ENCODE results near the gene TMEM181. TPM values are rescaled to one million over a fixed set of nuclear protein-coding genes. Genes with fewer than 3 reads are reported as not detected.

Gene TMEM181
- total and polyA plus RNA-seq, 2 donors (not counting 1 experiment from before 2014, with no cell fraction given), result 35.6 to 36.0 TPM

DNA sequence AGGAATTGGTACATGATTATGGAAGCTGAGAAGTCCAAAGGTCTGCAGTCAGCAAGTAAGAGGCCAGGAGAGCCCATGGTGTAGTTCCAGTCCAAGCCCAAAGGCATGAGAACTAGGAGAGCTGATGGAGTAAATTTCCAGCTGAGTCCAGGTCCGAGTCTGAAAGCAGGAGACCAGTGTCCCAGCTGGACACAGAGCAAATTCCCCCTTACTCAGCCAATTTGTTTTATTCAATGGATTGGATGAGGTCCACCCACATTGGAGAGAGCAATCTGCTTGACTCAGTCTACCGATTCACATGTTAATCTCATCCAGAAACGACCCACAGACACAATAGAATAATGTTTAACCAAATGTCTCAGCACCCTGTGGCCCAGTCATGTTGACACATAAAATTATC is 14.9 kb downstream of the TMEM181 start:
- Histone ChIP-seq H3K9ac (ENCODE audit: insufficient read depth, low read length) (no peak overlapping the region), H3K4me1 (ENCODE audit: control insufficient read depth, extremely low read depth, insufficient read depth, low read length) (no peaks in the 10 kb centered on the region), H4K20me1 (ENCODE audit: control insufficient read depth, extremely low read depth, insufficient read depth, low read length) (no peaks in the 10 kb centered on the region), H3K9me3 (ENCODE audit: control insufficient read depth, insufficient read depth, low read depth, low read length) (no peaks in the 10 kb centered on the region), H2AFZ (ENCODE audit: low read length) (no peak overlapping the region), H3K36me3 (ENCODE audit: control insufficient read depth, insufficient read depth, low read length) (peaks cover 3% of the 10 kb centered on the region), H3K27me3 (ENCODE audit: control insufficient read depth, insufficient read depth, low read length) (no peaks in the 10 kb centered on the region), H3K27ac (ENCODE audit: insufficient read depth, low read length) (no peak overlapping the region), H3K4me2 (ENCODE audit: extremely low read depth, insufficient read depth, low read length) (no peak overlapping the region), H3K79me2 (ENCODE audit: control insufficient read depth, insufficient read depth, low read length) (peaks cover 20% of the 10 kb centered on the region), H3K4me3 (replicated peaks in 1 of 4; ENCODE audit: control extremely low read depth in 1 of 4, insufficient read depth in 1 of 4, low read depth in 3 of 4, low read length in 4 of 4) (no peak overlapping the region)
- TF ChIP-seq EZH2 (IDR thresholded peaks at IDR 0.05; ENCODE audit: low read length, missing control alignments), result no peak
- TF ChIP-seq, protein P1, sequence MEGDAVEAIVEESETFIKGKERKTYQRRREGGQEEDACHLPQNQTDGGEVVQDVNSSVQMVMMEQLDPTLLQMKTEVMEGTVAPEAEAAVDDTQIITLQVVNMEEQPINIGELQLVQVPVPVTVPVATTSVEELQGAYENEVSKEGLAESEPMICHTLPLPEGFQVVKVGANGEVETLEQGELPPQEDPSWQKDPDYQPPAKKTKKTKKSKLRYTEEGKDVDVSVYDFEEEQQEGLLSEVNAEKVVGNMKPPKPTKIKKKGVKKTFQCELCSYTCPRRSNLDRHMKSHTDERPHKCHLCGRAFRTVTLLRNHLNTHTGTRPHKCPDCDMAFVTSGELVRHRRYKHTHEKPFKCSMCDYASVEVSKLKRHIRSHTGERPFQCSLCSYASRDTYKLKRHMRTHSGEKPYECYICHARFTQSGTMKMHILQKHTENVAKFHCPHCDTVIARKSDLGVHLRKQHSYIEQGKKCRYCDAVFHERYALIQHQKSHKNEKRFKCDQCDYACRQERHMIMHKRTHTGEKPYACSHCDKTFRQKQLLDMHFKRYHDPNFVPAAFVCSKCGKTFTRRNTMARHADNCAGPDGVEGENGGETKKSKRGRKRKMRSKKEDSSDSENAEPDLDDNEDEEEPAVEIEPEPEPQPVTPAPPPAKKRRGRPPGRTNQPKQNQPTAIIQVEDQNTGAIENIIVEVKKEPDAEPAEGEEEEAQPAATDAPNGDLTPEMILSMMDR (conservative IDR thresholded peaks at IDR 0.05 in 1 of 2, IDR thresholded peaks at IDR 0.05 in 1 of 2; ENCODE audit: low read depth in 1 of 2, low read length in 2 of 2), result no peak
- no peak for DNase-seq (ENCODE audit: low read depth in 2 of 2)

DNA sequence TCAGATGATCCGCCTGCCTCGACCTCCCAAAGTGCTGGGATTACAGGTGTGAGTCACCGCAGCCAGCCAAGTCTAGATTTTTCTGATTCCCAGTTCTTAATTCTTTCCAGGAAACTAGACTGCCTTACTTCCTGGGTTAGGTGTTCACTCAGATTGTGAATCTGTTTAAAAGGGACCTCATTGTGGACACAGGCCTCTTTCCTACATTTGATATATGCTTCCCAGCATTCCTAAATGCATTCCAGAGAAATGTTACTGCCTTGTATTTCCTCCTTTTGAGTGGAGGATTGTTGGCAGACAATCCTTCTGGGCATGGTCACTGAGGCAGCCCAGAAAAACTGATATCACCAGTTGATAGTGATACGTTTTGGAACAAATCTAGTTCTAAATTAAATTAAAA is 15.7 kb downstream of the TMEM181 start:
- H3K4me2 ChIP-seq (ENCODE audit: extremely low read depth, insufficient read depth, low read length), result no peak overlapping the region
- DNase-seq (ENCODE audit: low read depth in 2 of 2), result peak in 1 of 2 donors; percentile 56
- no peaks in the 10 kb centered on the region for H3K4me1 ChIP-seq (ENCODE audit: control insufficient read depth, extremely low read depth, insufficient read depth, low read length)
- no peak for TF ChIP-seq EZH2 (IDR thresholded peaks at IDR 0.05; ENCODE audit: low read length, missing control alignments)
- TF ChIP-seq, protein P1 (conservative IDR thresholded peaks at IDR 0.05 in 1 of 2, IDR thresholded peaks at IDR 0.05 in 1 of 2; ENCODE audit: low read depth in 1 of 2, low read length in 2 of 2), result no peak
- no peak overlapping the region for H2AFZ ChIP-seq (ENCODE audit: low read length)
- no peaks in the 10 kb centered on the region for H4K20me1 ChIP-seq (ENCODE audit: control insufficient read depth, extremely low read depth, insufficient read depth, low read length)
- H3K36me3 ChIP-seq (ENCODE audit: control insufficient read depth, insufficient read depth, low read length), result peaks cover 3% of the 10 kb centered on the region
- H3K4me3 ChIP-seq (replicated peaks in 1 of 4; ENCODE audit: control extremely low read depth in 1 of 4, insufficient read depth in 1 of 4, low read depth in 3 of 4, low read length in 4 of 4), result no peak overlapping the region
- H3K9me3 ChIP-seq (ENCODE audit: control insufficient read depth, insufficient read depth, low read depth, low read length), result no peaks in the 10 kb centered on the region
- peaks cover 18% of the 10 kb centered on the region for H3K79me2 ChIP-seq (ENCODE audit: control insufficient read depth, insufficient read depth, low read length)
- no peaks in the 10 kb centered on the region for H3K27me3 ChIP-seq (ENCODE audit: control insufficient read depth, insufficient read depth, low read length)
- H3K9ac ChIP-seq (ENCODE audit: insufficient read depth, low read length), result no peak overlapping the region
- H3K27ac ChIP-seq (ENCODE audit: insufficient read depth, low read length), result no peak overlapping the region

DNA sequence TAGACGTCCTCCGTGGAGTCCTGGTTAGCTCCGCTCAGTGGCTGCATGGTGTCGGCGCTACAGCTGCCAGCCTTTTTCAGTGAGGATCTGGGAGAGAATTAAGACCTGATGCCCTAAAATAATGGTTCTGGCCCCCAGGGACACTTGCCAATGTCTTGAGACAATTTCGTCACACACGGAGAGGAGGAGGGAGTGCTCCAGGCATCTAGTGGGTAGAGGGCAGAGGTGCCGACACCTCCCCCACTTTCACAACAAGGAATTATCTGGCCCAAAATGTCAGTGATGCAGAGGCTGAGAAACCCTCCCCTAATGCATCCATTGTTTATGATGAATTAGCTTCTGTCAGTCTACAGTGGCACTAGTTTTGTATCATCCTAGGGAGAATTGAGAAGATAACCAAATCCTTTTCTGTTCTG is 24.4 kb downstream of the TMEM181 start:
- Histone ChIP-seq H3K79me2 (ENCODE audit: control insufficient read depth, insufficient read depth, low read length) (no peaks in the 10 kb centered on the region), H3K27ac (ENCODE audit: insufficient read depth, low read length) (no peak overlapping the region), H4K20me1 (ENCODE audit: control insufficient read depth, extremely low read depth, insufficient read depth, low read length) (no peaks in the 10 kb centered on the region), H3K4me1 (ENCODE audit: control insufficient read depth, extremely low read depth, insufficient read depth, low read length) (no peaks in the 10 kb centered on the region), H3K27me3 (ENCODE audit: control insufficient read depth, insufficient read depth, low read length) (no peaks in the 10 kb centered on the region), H3K9me3 (ENCODE audit: control insufficient read depth, insufficient read depth, low read depth, low read length) (no peaks in the 10 kb centered on the region), H3K4me3 (replicated peaks in 1 of 4; ENCODE audit: control extremely low read depth in 1 of 4, insufficient read depth in 1 of 4, low read depth in 3 of 4, low read length in 4 of 4) (no peak overlapping the region), H3K9ac (ENCODE audit: insufficient read depth, low read length) (no peak overlapping the region), H3K4me2 (ENCODE audit: extremely low read depth, insufficient read depth, low read length) (no peak overlapping the region), H2AFZ (ENCODE audit: low read length) (no peak overlapping the region), H3K36me3 (ENCODE audit: control insufficient read depth, insufficient read depth, low read length) (peaks cover 18% of the 10 kb centered on the region)
- TF ChIP-seq, protein P1 (conservative IDR thresholded peaks at IDR 0.05 in 1 of 2, IDR thresholded peaks at IDR 0.05 in 1 of 2; ENCODE audit: low read depth in 1 of 2, low read length in 2 of 2), result no peak
- TF ChIP-seq EZH2 (IDR thresholded peaks at IDR 0.05; ENCODE audit: low read length, missing control alignments), result no peak
- no peak for DNase-seq (ENCODE audit: low read depth in 2 of 2)

All from fibroblast of lung (primary cell).